Measurements from ENCODE around the gene PBX1.
"Not testable (repeated sequence)": the region's sequence is repeated elsewhere in the genome, so short reads cannot be mapped to it uniquely, and the experiment has no call there.

PBX1 gene

DNA sequence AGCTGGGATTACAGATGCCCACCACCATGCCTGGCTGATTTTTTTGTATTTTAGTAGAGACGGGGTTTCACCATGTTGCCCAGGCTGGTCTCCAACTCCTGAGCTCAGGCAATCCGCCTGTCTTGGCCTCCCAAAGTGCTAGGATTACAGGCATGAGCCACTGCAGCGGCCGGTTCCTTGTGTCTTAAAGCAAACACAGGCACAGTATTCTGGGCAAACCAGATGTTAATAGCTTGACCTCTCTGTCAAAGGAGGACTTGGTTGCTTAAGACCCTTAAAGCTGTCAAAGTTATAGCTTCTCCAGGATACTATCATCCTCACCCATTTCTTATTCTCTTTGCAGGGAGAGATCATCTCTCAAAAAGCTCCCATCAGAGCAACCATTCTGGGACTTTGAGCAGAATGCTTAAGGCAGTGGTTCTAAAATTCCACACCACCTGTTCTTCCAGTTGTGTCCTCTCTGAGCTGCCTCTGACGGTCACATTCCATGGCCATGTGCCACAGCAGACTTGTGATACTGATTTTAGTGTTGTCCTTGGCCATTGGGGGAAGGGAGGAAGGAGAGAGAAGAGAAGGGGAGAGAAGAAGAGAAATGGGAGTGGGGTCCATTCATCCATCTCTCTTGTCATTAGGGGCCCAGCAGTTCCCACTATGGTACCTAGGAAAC, 81.8 kb downstream of the PBX1 start:
- DNase-seq (ENCODE audit: low read depth): no peak

DNA sequence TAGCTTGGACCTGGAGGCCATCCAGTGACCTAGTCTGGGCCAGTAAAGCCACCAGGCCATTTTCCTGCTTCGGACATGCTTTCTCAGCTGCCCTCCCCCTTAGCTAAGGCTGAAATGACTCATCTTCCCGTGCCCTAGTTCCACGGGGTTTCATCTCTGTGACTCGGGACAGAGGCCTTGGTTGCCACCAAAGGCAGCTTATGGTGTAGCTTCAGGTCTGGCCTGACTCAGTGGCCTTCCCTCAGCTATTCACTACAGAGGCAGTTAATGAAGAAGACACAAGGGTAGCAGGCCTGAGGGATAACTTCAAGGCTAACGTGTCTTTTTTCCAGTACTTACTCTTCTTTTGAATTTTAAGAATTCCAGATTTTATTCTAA, 82.4 kb downstream of the PBX1 start:
- DNase-seq (ENCODE audit: low read depth): no peak

DNA sequence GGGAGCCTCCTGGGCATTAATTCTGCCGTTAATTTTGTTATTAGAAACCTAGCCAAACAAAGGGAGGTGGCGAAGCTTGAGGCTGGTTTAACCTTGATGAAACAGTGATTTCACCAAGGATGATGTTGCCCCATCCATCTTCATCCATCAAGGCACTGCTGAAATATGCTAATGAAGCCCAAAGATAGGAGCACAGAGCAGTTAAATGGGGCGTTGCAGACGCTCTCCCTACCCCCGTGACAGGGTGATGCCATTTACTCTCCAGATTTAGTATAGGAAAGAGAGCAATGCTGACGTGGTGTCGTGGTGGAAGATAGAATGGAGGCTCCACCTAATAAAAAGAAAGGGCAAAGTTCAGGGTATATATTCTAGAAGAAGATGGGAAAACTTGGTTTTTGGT, 84.0 kb downstream of the PBX1 start:
- DNase-seq (ENCODE audit: low read depth): no peak

DNA sequence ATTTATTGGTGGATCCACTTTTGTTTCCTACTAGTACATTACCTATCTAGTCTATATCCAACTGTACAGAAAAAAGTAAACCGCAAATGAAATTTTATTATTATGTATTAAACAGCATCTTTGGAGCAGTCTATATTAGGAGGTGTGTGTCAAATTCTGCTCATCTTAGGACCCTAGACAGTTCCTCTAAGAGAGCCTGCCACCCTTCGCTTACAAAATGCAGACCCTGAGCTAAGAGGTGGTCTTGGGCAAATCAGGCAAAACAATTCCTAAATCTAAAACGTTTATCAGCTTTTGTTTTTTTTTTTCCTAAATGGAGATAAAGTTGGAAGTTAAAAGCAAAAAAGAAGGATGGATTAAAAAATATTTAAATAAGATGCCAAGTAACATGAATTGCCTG, 85.3 kb downstream of the PBX1 start:
- no peak for DNase-seq (ENCODE audit: low read depth)

DNA sequence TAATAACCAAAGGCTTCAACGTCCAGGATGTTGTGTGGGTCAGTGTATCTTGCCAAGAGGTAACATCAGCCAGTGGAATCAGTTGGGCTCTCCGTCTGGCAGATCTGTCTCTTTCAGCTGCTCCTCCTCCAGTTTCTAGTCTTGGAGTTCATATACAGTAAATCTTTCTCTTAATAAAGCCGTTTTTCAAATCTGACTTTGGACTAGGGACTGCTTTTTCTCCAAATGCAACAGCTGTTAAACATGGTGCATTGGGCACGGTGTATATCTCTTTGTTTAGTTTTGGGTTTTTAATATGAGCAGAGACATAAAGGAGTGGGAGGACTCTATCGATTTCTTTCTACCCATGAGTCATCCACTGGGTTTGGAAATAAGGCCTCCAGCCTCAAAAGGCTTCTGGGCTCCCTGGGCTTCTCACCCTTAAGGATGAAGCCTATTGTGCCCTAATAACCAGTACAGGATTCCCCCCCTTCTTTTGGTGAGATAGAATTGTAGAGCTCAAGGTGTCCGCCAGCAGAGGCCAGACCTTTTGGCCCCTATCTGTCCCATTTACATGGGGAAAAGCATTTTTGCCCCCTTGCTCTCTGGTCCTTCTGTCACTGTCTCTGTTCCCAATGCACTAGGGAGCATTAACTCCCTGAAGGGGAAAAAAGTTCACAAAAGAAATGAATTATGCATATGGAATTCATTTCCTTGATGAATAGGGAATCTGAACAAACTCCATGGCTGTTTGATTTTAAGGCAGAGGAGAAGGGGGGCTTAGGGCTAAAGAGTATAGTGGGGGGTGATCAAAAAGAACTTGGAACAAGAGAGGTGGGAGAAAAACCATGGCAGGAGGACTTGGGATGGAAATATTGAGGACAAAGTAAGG, 86.0 kb downstream of the PBX1 start:
- no peak for DNase-seq (ENCODE audit: low read depth)

DNA sequence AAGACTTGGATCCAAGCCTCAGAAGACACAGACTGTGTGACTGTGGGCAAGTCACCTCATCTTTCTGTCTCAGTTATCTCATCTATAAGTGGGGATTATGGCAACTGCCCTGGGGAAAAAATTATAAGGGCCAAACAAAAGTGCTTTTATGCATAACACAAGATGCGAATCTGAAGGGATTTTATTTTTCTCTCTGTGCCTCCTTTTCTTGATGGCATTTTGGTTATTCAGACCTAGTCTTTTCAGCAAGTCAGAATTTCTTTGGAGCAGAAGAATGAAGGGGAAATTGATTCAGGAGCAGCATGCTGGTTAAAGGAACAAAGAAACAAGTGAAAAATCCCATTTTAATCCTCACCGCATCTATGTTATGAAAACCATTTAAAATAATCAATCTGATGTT, 86.9 kb downstream of the PBX1 start:
- no peak for DNase-seq (ENCODE audit: low read depth)

DNA sequence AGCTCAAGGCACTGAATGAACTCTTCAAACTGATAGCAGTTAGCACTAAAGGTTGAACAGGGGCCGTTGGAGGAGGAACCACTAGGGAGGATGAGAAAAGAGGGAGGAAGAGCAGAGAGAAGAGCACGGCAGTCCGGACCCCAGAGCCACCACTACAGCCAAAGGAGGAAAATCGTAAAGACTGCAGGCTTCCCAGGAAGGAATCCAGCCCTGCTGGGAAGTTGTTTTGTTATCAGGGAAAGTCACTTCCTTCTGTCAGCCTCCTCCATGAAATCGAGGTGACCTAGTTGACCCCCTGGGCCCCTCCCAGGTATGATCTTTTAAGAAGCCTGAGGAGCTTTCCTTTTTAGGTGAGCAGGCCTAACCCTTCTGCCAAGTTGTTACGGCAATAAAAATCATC, 88.2 kb downstream of the PBX1 start:
- no peak for DNase-seq (ENCODE audit: low read depth)

DNA sequence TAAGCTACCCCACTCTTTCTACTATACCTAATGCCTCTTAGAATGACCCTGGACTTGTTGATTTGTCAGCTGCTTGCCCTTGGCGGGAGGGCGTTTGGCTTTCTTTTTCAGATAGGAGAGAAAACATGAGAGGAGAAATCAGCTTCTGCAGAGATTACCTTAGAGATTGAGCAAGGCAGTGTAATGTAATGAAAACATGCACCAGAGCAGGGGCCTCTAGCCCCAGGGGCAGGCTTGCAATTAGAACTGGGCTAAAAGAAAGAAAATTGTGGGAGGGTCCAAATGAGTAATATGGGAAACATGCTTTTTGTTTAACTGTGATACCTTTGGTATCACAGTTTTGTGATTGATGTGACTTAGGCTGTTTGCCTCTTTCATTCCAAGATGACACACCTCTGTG, 89.7 kb downstream of the PBX1 start:
- DNase-seq (ENCODE audit: low read depth): no peak

DNA sequence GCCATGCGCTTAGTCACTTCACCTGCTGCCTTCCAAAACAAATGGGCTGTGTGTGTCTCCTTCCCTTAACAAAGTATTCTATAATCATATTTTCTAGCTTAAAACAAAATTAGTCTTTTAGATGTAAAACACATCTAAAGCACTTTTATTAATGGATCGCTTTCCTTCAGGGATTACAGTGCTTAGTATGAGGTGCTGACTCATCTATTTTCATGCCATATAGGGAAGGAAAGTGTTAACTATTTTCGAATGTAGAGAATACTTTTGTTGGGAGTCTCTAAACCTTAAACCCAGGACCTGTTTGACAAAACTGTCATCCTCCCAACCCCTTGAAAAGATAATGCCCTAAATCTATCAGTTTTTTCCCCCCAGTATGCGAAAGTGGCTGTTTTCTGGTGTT, 90.2 kb downstream of the PBX1 start:
- no peak for DNase-seq (ENCODE audit: low read depth)

DNA sequence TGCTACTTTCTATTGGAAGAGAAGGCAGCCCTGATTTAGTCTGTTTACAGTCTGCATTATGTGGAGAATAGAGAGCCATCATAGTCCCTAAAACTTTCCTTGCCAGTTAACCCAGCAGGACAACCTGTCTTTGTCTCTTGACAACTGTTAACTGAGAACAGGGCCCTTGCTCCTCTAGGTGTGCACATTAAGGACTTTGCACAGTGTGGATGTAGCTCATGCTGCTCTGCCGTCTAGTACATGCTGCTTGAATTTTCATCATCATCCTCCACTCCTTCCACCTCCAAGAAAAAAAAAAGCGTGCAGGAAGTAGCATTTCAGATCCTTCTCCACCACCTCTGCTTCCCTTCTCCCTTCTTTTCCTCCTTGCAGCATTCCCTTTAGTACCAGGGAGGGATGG, 91.5 kb downstream of the PBX1 start:
- DNase-seq (ENCODE audit: low read depth): no peak

DNA sequence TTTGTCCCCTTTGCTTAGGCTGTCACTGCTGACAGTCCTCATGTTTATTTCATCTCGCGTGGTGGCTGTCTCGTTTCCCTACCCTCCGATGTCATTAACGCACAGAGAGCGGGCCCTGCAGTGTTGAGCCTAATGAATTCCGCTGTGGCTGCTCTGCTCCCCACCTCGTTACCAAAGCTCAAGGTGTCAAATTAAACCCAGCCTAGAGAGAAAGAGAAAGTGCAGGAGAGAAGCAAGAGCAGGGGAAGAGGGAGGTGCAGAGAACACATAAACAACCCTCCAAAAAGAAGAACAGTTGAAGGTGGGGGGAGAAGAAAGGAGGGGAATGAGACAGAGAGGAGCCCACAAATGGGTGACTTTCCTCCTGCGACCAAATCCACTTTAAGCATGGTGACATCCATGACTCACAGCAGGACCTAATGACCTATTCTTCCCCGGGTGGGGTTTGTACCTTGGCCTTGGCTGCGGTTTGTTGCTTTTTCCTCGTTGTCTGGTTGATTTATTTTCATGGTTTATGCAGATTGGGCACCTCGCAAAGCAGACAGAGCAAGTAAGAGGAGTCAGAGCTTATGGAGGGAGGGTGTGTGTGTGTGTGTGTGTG, 92.5 kb downstream of the PBX1 start:
- DNase-seq (ENCODE audit: low read depth): no peak

DNA sequence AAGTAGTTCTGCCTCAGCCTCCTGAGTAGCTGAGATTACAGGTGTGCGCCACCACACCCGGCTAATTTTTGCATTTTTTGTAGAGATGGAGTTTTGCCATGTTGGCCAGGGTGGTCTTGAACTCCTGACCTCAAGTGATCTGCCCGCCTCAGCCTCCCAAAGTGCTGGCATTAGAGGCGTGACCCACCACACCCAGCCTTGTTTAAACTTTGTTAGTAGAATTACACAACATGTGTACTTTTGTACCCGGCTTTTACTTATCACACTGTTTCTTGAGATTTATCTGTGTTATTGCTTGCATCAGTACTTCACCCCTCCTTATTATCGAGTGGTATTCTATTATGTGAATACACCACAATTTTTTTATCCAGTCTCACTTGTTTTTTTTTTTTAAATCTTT, 94.0 kb downstream of the PBX1 start:
- DNase-seq (ENCODE audit: low read depth): not testable (repeated sequence)

DNA sequence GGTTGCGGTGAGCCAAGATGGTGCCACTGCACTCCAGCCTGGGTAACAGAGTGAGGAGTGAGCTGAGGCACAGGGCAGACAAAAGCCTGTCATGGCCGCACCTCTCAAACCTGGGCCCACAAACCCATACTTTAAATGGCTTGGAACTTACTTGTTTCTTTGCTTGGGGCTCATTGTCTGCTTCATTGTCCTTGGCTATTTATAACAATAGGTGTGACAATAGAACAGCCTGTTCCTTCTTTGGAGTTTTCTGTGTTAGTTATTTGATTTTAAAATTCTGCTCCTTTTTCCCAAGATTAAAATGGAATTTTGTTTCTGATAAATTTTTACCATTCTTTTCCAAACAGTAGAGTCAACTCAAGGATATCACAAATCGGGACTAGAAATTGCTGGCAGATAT, 94.7 kb downstream of the PBX1 start:
- DNase-seq (ENCODE audit: low read depth): no peak

DNA sequence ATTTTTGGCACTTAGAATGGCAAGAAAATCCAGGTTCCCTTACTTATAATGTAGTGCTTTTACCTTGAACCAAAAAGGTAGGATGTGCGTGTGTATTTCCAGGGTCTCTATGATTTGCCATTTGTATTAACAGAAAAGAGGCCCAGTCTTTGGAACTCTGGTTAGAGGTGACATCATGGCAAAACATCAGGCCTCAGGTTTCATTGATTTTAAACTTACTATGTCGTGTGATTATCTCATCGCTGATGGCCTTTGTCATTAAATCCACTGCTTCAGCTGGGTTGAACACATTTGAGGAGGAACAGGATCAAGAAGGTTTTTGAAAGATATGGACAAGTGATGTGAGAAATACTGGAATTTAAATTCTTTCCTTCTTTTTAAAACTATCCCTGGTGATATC, 95.2 kb downstream of the PBX1 start:
- no peak for DNase-seq (ENCODE audit: low read depth)

DNA sequence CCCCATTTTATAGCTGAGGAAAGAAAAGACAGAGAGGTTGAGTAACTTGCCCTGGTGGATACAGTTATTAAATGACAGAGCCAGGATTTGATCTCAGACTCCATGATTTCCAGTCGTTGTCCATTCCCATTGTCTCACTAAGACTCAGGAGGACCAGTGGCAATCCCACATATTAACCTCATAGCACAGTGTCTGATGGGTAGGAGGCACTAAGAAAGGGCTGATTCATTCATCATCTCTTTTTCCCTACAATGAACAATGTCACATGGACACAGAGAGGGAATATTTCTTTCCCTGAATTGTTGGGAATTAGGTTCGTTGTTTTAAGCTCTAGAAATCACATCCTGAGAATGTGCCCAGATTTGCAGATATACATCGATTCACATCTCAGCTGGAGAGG, 99.9 kb downstream of the PBX1 start:
- DNase-seq (ENCODE audit: low read depth): no peak

DNA sequence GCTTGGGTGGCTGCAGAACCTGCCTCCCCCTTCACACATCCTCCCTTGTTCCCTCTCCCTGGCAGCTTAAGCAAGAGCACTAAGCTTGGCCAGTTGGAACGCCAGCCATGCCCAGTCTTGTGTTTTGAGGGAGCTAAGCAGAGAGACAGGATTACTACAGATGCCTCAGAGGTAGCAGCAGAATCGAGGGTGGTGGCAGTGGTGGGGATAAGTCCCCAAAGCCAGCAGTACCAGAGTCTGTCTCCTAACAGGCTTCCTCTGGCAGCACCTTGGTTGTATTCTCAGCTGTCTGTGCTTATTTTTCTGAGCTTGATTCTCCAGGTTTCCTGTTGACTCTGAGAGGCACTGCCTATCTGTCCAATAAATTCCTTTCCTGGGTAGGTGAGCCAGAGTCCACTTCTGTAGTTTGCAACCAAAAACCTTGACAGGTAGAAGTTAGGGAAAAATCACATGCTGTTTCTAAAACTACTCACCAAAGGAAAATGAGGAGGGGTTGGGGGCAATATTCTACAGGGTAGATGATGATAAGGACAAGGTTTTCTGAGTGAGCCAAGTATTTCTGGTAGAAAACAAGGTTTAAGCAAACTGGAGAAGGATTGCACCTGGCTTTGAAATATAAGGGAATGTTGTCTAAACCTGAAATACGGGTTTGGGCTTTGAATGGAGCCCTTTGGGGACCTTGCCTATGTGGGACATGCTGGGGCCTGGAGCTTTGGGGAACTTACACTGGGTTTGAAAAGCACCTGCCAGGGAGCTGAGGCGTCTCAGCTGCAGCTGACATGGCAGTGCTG, 100.8 kb downstream of the PBX1 start:
- DNase-seq (ENCODE audit: low read depth): no peak

DNA sequence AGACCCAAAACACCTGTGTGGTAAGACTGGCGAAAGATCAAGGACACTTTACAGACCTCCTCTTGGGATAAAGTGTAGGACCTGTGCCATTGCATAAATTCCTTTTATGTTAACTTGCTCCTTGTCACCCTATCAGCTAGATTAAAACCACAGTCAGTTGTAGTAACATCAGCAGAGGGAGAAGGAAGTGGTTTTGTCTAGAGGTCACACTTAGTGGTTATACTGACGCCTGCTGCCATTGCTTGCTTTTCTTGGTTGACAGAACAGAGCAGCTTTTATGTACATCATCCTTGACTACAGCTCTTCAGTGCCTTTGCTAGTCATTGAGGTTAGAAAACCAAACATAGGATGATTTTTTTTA, 101.4 kb downstream of the PBX1 start:
- DNase-seq (ENCODE audit: low read depth): no peak

DNA sequence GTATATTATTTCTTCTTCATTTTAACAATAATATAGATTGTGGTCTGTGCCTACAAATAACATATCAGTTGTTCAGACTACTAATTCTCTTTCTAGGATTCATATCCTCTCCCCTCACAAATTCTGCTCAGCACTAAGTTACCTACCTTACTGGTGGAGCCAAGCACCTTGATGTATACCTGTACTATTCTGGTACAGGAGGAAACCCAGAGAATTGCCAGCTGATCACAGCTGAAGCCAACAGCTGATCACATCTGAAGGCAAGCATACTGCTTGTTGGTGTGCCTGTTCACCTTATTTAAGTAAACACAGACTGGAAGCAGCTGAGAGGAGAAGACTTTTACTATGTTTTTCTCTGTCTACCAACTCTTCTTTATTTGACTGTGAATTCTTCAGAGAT, 101.8 kb downstream of the PBX1 start:
- no peak for DNase-seq (ENCODE audit: low read depth)

DNA sequence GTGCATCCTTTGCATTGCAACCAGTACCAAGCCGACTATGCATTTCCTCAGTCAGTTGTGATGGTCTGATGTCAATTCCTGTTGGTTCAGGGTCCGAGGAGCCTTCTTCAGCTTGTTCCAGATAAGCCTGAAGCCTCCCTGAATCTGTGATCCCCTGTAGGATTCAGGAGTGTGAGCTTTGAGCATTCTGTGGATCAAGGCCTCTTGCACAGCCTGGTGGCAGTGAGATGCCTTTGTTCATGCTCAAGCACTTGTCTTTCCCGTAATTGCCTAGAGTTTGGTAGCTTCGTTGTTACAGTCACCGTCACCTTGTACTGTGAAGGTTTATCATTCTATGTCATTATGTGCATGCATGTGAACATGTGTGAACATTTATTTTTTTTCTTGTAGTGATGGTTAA, 103.5 kb downstream of the PBX1 start:
- DNase-seq (ENCODE audit: low read depth): no peak

DNA sequence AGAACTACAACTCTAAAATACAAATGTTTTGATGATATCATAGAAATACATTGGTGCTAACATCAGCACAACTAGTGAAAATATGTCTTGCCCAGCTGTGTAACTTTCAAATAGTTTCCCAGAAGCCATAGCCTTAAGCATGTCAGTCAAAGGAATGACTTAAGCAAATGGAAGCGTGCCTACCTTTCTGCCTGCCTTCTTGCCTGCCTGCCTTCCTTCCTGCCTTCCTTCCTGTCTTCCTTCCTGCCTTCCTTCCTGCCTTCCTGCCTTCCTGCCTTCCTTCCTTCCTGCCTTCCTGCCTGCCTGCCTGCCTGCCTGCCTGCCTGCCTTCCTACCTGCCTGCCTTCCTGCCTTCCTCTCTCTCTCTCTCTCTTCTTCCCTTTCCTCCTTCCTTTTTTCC, 104.0 kb downstream of the PBX1 start:
- no peak for DNase-seq (ENCODE audit: low read depth)

DNA sequence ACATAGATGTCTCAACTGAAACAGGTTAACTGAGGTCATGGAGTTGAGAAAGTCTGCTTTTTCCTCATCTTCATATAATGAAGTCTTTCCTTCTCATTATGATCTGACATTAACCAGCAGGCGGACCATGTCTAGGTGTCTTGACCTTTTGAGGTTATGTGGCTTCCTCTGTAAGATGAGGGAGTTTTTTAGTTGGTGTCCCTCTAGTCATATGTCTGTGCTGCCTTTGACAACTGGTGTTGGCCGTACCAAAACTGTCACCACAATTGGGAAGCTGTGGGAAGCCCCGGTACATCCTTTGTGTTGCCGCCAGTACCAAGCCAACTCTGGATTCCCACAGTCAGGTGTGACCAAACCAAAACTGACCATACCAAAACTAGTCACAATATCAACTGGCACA, 105.1 kb downstream of the PBX1 start:
- no peak for DNase-seq (ENCODE audit: low read depth)

DNA sequence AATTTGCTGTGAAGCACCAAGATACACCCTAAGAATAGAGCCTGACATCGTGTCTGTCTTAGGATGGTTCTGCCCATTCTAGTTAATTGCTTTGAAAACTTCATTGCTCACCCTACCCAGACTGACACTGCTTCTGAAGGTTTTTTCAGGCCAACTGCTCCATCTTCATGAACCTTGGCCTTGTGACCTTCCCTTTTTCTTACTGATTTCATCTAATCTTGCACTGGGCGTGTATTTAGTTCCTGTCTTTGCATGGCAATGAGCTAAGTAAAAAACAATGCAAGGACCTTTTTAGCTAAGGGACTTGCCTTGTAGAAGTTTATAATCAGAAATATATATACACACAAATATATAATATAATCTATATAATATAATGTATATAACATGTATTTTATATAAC, 108.0 kb downstream of the PBX1 start:
- no peak for DNase-seq (ENCODE audit: low read depth)

DNA sequence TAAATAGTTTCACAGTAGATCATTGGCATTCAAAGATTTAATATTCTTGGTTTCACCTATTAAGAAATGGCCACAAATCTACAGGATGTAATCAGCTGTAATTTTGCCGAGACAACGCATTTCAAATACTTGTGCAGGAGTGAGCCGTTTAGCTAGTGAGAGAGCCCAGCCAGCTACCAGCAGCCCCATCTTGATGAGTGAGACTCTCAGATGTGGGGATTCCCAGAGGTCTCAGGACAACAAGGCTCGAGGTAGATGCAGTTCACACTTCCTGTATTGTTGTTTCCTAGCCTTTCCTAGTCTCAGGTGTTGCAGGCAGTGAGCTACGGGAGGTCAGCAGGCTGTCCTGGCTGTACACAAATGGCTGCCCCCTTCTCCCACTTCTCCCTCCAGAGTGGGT, 108.6 kb downstream of the PBX1 start:
- DNase-seq (ENCODE audit: low read depth): no peak

Measured in GM04503 (cell line).